Astrocyte (in vitro differentiated cells and primary cell): ENCODE measurements around the gene ATF6.

Experiments used
- EZH2 ChIP-seq: IDR thresholded peaks from 2 replicates; pipeline ENCODE4 v1.6.1; 2012; ENCODE audit warnings: mild to moderate bottlenecking, low read length, inconsistent platforms; ENCODE audit not compliant: insufficient read depth
- TF ChIP-seq, protein P1 (sequence below): IDR thresholded peaks from 2 replicates; pipeline ENCODE4 v1.5.1; 2011; ENCODE audit warnings: low read depth, mild to moderate bottlenecking, inconsistent platforms, low read length, moderate library complexity; ENCODE audit not compliant: insufficient read depth

DNA sequence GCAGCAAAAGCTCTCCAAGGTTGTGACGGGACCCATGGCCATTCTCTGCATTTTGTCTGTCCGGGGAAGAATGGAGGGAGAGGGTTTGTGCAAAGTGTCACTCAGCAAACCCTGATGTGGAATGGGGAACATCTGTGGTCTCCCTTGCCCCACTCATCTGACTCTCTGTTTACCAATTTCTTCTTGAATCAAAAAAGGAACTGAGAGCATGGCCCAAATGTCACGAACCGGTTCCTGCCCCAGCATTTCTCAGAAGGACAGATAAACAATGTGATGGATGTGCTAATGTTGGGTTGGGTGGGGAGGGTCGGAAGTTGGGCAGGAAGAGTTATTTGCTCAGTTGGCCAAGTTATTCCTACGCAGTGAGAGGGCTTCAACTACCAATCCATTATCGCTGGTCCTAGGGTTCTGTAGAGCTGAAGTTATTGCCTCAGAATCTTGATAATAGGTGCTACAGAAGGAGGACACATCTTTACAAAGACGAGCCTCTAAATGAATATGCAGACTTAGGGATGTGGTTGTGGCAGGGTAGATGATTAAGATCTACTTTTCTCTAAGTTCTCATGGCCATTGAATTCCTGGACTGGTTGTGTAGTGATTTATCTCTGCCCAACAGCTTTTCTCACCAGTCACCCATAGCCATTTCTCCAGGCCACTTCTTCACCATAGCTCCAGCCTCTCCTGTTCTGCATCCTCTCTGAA, 26.1 kb upstream of the ATF6 start:
- TF ChIP-seq, protein P1, sequence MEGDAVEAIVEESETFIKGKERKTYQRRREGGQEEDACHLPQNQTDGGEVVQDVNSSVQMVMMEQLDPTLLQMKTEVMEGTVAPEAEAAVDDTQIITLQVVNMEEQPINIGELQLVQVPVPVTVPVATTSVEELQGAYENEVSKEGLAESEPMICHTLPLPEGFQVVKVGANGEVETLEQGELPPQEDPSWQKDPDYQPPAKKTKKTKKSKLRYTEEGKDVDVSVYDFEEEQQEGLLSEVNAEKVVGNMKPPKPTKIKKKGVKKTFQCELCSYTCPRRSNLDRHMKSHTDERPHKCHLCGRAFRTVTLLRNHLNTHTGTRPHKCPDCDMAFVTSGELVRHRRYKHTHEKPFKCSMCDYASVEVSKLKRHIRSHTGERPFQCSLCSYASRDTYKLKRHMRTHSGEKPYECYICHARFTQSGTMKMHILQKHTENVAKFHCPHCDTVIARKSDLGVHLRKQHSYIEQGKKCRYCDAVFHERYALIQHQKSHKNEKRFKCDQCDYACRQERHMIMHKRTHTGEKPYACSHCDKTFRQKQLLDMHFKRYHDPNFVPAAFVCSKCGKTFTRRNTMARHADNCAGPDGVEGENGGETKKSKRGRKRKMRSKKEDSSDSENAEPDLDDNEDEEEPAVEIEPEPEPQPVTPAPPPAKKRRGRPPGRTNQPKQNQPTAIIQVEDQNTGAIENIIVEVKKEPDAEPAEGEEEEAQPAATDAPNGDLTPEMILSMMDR, result no peak
- TF ChIP-seq EZH2, result no peak
